Neural progenitor cell (in vitro differentiated cells): ENCODE data around the gene CLDN6. TPM values are rescaled to one million over a fixed set of nuclear protein-coding genes. Genes with fewer than 3 reads are reported as not detected.

ENCODE experiments used
- DNase-seq: peaks from one replicate; pipeline ENCODE4 v3.0.0-alpha.2; 2016; ENCODE audit warnings: low spot score
- H2AFZ ChIP-seq: fragments of 200-600 bp; sonication (generic); replicated peaks from 2 replicates; pipeline ENCODE4 v1.6.1; 2016; ENCODE audit warnings: antibody characterized with exemption
- H3F3A ChIP-seq: fragments of 200-600 bp; sonication (generic); 2 replicates; pipeline ENCODE4 v1.6.1; 2016; ENCODE audit warnings: antibody characterized with exemption, low read depth
- H3K27ac ChIP-seq: fragments of 200-600 bp; sonication (generic); 2 replicates; pipeline ENCODE4 v1.5.1; 2016; ENCODE audit warnings: mild to moderate bottlenecking
- H3K27me3 ChIP-seq: fragments of 200-600 bp; sonication (generic); 2 replicates; pipeline ENCODE4 v1.6.1; 2016; ENCODE audit warnings: mild to moderate bottlenecking, moderate library complexity
- H3K36me3 ChIP-seq: fragments of 200-600 bp; sonication (generic); 2 replicates; pipeline ENCODE4 v1.5.1; 2016
- H3K4me1 ChIP-seq: fragments of 200-600 bp; sonication (generic); 2 replicates; pipeline ENCODE4 v1.6.1; 2016; ENCODE audit warnings: mixed run types
- H3K4me2 ChIP-seq: fragments of 200-600 bp; sonication (generic); 2 replicates; pipeline ENCODE4 v1.6.1; 2016
- H3K4me3 ChIP-seq: fragments of 200-600 bp; sonication (generic); 2 replicates; pipeline ENCODE4 v1.5.1; 2016
- H3K79me2 ChIP-seq: fragments of 200-600 bp; sonication (generic); 2 replicates; pipeline ENCODE4 v1.6.1; 2016; ENCODE audit warnings: low read depth
- H3K9ac ChIP-seq: fragments of 200-600 bp; sonication (generic); 2 replicates; pipeline ENCODE4 v1.6.1; 2016
- H3K9me3 ChIP-seq: fragments of 200-600 bp; sonication (generic); 2 replicates; pipeline ENCODE4 v1.5.1; 2016; ENCODE audit warnings: low read depth
- H4K20me1 ChIP-seq: fragments of 200-600 bp; sonication (generic); 2 replicates; pipeline ENCODE4 v1.6.1; 2016; ENCODE audit warnings: low read depth
- H3K27ac Mint-ChIP-seq: 3 replicates; pipeline ENCODE4 v1.8.0; 2021; ENCODE audit warnings: mixed read lengths
- H3K27me3 Mint-ChIP-seq: 2 replicates; pipeline ENCODE4 v1.8.0; 2022; ENCODE audit warnings: low read depth, mild to moderate bottlenecking, inconsistent platforms, moderate library complexity, mixed read lengths; ENCODE audit not compliant: insufficient read depth
- H3K36me3 Mint-ChIP-seq: 3 replicates; pipeline ENCODE4 v1.8.0; 2021; ENCODE audit warnings: mixed read lengths
- H3K4me1 Mint-ChIP-seq: 3 replicates; pipeline ENCODE4 v1.8.0; 2021; ENCODE audit warnings: mixed read lengths
- H3K4me3 Mint-ChIP-seq: 3 replicates; pipeline ENCODE4 v1.8.0; 2021; ENCODE audit warnings: mild to moderate bottlenecking, moderate library complexity, mixed read lengths
- H3K9me3 Mint-ChIP-seq: 3 replicates; pipeline ENCODE4 v1.8.0; 2020; ENCODE audit warnings: mixed read lengths
- EZH2 ChIP-seq: fragments of 200-600 bp; sonication (generic); IDR thresholded peaks from 2 replicates; pipeline ENCODE4 v1.6.1; 2017; ENCODE audit warnings: antibody characterized with exemption, mild to moderate bottlenecking, moderate library complexity
- EZH2phosphoT487 ChIP-seq: fragments of 200-600 bp; sonication (generic); IDR thresholded peaks from 2 replicates; pipeline ENCODE4 v1.6.1; 2017; ENCODE audit warnings: antibody characterized with exemption
- total RNA-seq: library from RNA; depleted of rRNA; stranded (reverse); fragments of >200 nt; gene quantifications from 2 replicates; pipeline ENCODE4 v1.2.3, GENCODE V29; 2015; ENCODE audit warnings: low replicate concordance
- TF ChIP-seq, protein P1 (sequence below): fragments of 200-600 bp; sonication (generic); IDR thresholded peaks from 2 replicates; pipeline ENCODE4 v1.5.1; 2017; ENCODE audit warnings: antibody characterized with exemption, mild to moderate bottlenecking

The CLDN6 gene
- total RNA-seq, 1 donor from 2014 or later = 31.6 TPM

DNA sequence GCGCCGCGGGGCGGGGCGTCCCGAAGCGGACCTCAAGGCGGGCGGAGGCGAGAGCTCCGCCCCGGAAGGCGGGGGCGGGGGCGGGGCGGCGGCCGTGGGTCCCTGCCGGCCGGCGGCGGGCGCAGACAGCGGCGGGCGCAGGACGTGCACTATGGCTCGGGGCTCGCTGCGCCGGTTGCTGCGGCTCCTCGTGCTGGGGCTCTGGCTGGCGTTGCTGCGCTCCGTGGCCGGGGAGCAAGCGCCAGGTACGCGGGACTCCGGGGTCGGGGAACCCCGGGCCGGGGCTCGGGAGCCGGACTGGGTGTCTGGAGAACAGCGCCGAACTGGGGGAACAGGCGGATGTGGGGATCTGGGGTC, 2.2 kb upstream of the CLDN6 start, which contains the start of gene TNFRSF12A:
Gene TNFRSF12A (plus strand): TSS at position 122 of the 357 bp plus-strand sequence. CDS start 30 bp downstream, at position 152.
- Histone ChIP-seq H2AFZ (peak within 1 kb of the TSS; percentile 38), H3K9me3 (no peaks in the 10 kb centered on the region), H3K79me2 (peaks cover 32% of the 10 kb centered on the region), H3K9ac (no peak within 1 kb of the TSS), H4K20me1 (peaks cover 56% of the 10 kb centered on the region), H3F3A (peaks cover 65% of the 10 kb centered on the region), H3K4me1 (peaks cover 21% of the 10 kb centered on the region), H3K27ac (no peak within 1 kb of the TSS), H3K4me3 (peak within 1 kb of the TSS; percentile 75), H3K36me3 (no peaks in the 10 kb centered on the region), H3K27me3 (peaks cover 26% of the 10 kb centered on the region), H3K4me2 (peak within 1 kb of the TSS; percentile 84)
- DNase-seq = peak; percentile 93
- no peak for TF ChIP-seq EZH2phosphoT487
- TF ChIP-seq, protein P1, sequence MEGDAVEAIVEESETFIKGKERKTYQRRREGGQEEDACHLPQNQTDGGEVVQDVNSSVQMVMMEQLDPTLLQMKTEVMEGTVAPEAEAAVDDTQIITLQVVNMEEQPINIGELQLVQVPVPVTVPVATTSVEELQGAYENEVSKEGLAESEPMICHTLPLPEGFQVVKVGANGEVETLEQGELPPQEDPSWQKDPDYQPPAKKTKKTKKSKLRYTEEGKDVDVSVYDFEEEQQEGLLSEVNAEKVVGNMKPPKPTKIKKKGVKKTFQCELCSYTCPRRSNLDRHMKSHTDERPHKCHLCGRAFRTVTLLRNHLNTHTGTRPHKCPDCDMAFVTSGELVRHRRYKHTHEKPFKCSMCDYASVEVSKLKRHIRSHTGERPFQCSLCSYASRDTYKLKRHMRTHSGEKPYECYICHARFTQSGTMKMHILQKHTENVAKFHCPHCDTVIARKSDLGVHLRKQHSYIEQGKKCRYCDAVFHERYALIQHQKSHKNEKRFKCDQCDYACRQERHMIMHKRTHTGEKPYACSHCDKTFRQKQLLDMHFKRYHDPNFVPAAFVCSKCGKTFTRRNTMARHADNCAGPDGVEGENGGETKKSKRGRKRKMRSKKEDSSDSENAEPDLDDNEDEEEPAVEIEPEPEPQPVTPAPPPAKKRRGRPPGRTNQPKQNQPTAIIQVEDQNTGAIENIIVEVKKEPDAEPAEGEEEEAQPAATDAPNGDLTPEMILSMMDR = no peak
- no peak for TF ChIP-seq EZH2
- Mint-ChIP-seq H3K9me3 (no peaks in the 10 kb centered on the region), H3K4me3 (peak within 1 kb of the TSS; percentile 93), H3K27me3 (peaks cover 32% of the 10 kb centered on the region), H3K36me3 (peaks cover 5% of the 10 kb centered on the region), H3K27ac (peak within 1 kb of the TSS; percentile 87), H3K4me1 (peaks cover 54% of the 10 kb centered on the region)

DNA sequence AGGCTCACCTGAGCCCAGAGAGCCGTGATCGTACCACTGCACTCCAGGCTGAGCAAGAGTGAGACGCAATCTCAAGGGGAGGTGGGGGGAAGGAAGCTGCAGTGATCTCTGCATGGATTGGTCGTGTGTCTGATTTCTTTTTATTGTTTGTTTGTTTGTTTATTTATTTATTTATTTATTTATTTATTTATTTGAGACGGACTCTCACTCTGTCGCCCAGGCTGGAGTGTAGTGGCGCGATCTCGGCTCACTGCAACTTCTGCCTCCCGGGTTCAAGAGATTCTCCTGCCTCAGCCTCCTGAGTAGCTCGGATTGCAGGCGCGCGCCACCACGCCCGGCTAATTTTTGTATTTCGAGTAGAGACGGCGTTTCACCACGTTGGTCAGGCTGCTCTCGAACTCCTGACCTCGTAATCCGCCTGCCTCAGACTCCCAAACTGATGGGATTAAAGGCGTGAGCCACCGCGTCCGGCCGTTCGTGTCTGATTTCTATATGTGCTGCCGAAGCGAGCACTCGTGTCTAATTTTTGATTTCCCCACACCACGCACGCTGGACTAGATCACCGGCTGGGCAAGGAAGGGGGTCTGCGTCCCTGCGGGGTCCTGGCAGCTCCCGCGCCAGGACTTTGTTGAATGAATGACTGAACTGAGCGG, 1.7 kb upstream of the CLDN6 start:
- Mint-ChIP-seq H3K9me3 (no peaks in the 10 kb centered on the region), H3K36me3 (peaks cover 5% of the 10 kb centered on the region), H3K27ac (peak overlapping the region; percentile 86), H3K27me3 (peaks cover 36% of the 10 kb centered on the region), H3K4me3 (peak overlapping the region; percentile 90), H3K4me1 (peaks cover 58% of the 10 kb centered on the region)
- no peak overlapping the region for H3K27ac ChIP-seq
- peaks cover 26% of the 10 kb centered on the region for H3K79me2 ChIP-seq
- TF ChIP-seq EZH2phosphoT487 = no peak
- TF ChIP-seq, protein P1 = no peak
- TF ChIP-seq EZH2 = no peak
- H3K4me1 ChIP-seq = peaks cover 21% of the 10 kb centered on the region
- H3K9ac ChIP-seq = no peak overlapping the region
- H3K4me3 ChIP-seq = peak overlapping the region; percentile 75
- DNase-seq = no peak
- H3K36me3 ChIP-seq = no peaks in the 10 kb centered on the region
- no peaks in the 10 kb centered on the region for H3K9me3 ChIP-seq
- H4K20me1 ChIP-seq = peaks cover 56% of the 10 kb centered on the region
- H3F3A ChIP-seq = peaks cover 68% of the 10 kb centered on the region
- H2AFZ ChIP-seq = no peak overlapping the region
- H3K27me3 ChIP-seq = peaks cover 26% of the 10 kb centered on the region
- H3K4me2 ChIP-seq = peak overlapping the region; percentile 84

DNA sequence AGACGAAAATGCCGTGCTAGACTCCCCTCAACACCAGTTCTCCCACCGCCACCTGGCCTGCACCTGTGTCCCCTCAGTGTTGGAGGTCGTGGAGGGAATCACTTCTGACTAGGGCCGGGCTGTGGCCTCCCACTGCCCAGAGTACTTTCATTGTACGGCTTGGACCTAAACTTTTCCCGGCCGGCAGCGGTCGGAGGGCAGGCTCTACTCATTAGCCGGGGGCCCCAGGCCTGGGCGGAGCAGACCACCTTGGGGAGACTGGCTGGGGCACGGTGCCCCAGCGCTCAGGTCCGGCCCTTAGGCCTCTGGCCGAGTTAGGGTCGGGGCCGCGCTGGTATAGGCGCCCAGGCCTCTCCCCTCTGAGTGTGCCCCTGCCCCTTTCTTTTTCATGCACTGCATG, 639 bp downstream of the CLDN6 start:
- peaks cover 47% of the 10 kb centered on the region for H3K27me3 ChIP-seq
- H3K36me3 Mint-ChIP-seq = peaks cover 2% of the 10 kb centered on the region
- peak overlapping the region; percentile 89 for H3K4me2 ChIP-seq
- TF ChIP-seq EZH2phosphoT487 (no peak), EZH2 (no peak)
- TF ChIP-seq, protein P1 = no peak
- H3K27me3 Mint-ChIP-seq = peaks cover 34% of the 10 kb centered on the region
- peaks cover 46% of the 10 kb centered on the region for H3K4me1 Mint-ChIP-seq
- H3K79me2 ChIP-seq = peaks cover 22% of the 10 kb centered on the region
- H3K27ac ChIP-seq = no peak overlapping the region
- H4K20me1 ChIP-seq = peaks cover 58% of the 10 kb centered on the region
- H3K9me3 ChIP-seq = no peaks in the 10 kb centered on the region
- H3K9ac ChIP-seq = peak overlapping the region; percentile 30
- peak; percentile 58 for DNase-seq
- H2AFZ ChIP-seq = no peak overlapping the region
- peak overlapping the region; percentile 91 for H3K4me3 ChIP-seq
- H3K4me1 ChIP-seq = peaks cover 18% of the 10 kb centered on the region
- no peaks in the 10 kb centered on the region for H3K36me3 ChIP-seq
- H3F3A ChIP-seq = peaks cover 59% of the 10 kb centered on the region
- no peak overlapping the region for H3K27ac Mint-ChIP-seq
- H3K4me3 Mint-ChIP-seq = peak overlapping the region; percentile 75
- H3K9me3 Mint-ChIP-seq = no peaks in the 10 kb centered on the region
